ENCODE results near the gene TBX6. TPM values are rescaled to one million over a fixed set of nuclear protein-coding genes. Genes with fewer than 3 reads are reported as not detected.
A peak's percentile ranks its signal among the peaks of the same experiment; 100 is the strongest.
"Not testable (repeated sequence)": the region's sequence is repeated elsewhere in the genome, so short reads cannot be mapped to it uniquely, and the experiment has no call there.

The TBX6 gene
- 3.0 TPM for polyA plus RNA-seq (2013, experiment 1 of 4)
- polyA plus RNA-seq (2013, experiment 2 of 4) = 3.0 TPM
- 4.1 TPM for polyA plus RNA-seq (2013, experiment 3 of 4)
- 3.5 TPM for polyA plus RNA-seq (2013, experiment 4 of 4)

GRCh38 chr16:30091474-30092372 lies at the start of gene TBX6:
TBX6 (minus strand) TSS chr16:30091924; CDS start chr16:30091193, 731 bp downstream.
- H3K4me3 ChIP-seq (ENCODE audit: insufficient read depth, low read depth, low read length) = peak within 1 kb of the TSS; percentile 43
- H3K27me3 ChIP-seq (ENCODE audit: control insufficient read depth, insufficient read depth, low read length, poor library complexity, severe bottlenecking) = no peaks in the 10 kb centered on the region
- 1 to 2% methylated on average over 76 of the region's 76 CpGs for WGBS, 2 experiments
- H3K27ac ChIP-seq (ENCODE audit: insufficient read depth, low read depth, low read length, poor library complexity, severe bottlenecking) = no peak within 1 kb of the TSS
- peaks cover 15% of the 10 kb centered on the region for H3K4me1 ChIP-seq (ENCODE audit: control insufficient read depth, insufficient read depth, low read length)
- no peaks in the 10 kb centered on the region for H3K9me3 ChIP-seq (ENCODE audit: control insufficient read depth, low read length)
- H3K36me3 ChIP-seq (ENCODE audit: control insufficient read depth, insufficient read depth, low read length) = peaks cover 2% of the 10 kb centered on the region

- Histone ChIP-seq H3K36me3 (ENCODE audit: control insufficient read depth, insufficient read depth, low read length) (no peaks in the 10 kb centered on the region), H3K4me1 (ENCODE audit: control insufficient read depth, insufficient read depth, low read length) (no peaks in the 10 kb centered on the region), H3K27ac (ENCODE audit: insufficient read depth, low read depth, low read length, poor library complexity, severe bottlenecking) (no peak overlapping the region), H3K27me3 (ENCODE audit: control insufficient read depth, insufficient read depth, low read length, poor library complexity, severe bottlenecking) (no peaks in the 10 kb centered on the region), H3K4me3 (ENCODE audit: insufficient read depth, low read depth, low read length) (no peak overlapping the region), H3K9me3 (ENCODE audit: control insufficient read depth, low read length) (no peaks in the 10 kb centered on the region)
- 89 to 90% methylated on average over 13 of the region's 13 CpGs for WGBS, 2 experiments
Observed at GRCh38 chr16:30139583-30140481, 48.1 kb upstream of the TBX6 start.

- H3K27ac ChIP-seq (ENCODE audit: insufficient read depth, low read depth, low read length, poor library complexity, severe bottlenecking) = no peak overlapping the region
- H3K9me3 ChIP-seq (ENCODE audit: control insufficient read depth, low read length) = no peaks in the 10 kb centered on the region
- WGBS, 2 experiments = 85 to 91% methylated on average over 8 of the region's 8 CpGs
- H3K36me3 ChIP-seq (ENCODE audit: control insufficient read depth, insufficient read depth, low read length) = no peaks in the 10 kb centered on the region
- no peaks in the 10 kb centered on the region for H3K4me1 ChIP-seq (ENCODE audit: control insufficient read depth, insufficient read depth, low read length)
- H3K4me3 ChIP-seq (ENCODE audit: insufficient read depth, low read depth, low read length) = no peak overlapping the region
- H3K27me3 ChIP-seq (ENCODE audit: control insufficient read depth, insufficient read depth, low read length, poor library complexity, severe bottlenecking) = no peaks in the 10 kb centered on the region
Observed at GRCh38 chr16:30137897-30138296, 46.2 kb upstream of the TBX6 start.

GRCh38 chr16:30136971-30137605 lies 45.4 kb upstream of the TBX6 start:
- H3K4me3 ChIP-seq (ENCODE audit: insufficient read depth, low read depth, low read length) = no peak overlapping the region
- no peak overlapping the region for H3K27ac ChIP-seq (ENCODE audit: insufficient read depth, low read depth, low read length, poor library complexity, severe bottlenecking)
- H3K9me3 ChIP-seq (ENCODE audit: control insufficient read depth, low read length) = no peaks in the 10 kb centered on the region
- no peaks in the 10 kb centered on the region for H3K36me3 ChIP-seq (ENCODE audit: control insufficient read depth, insufficient read depth, low read length)
- WGBS, 2 experiments = 93 to 94% methylated on average over 11 of the region's 11 CpGs
- no peaks in the 10 kb centered on the region for H3K4me1 ChIP-seq (ENCODE audit: control insufficient read depth, insufficient read depth, low read length)
- no peaks in the 10 kb centered on the region for H3K27me3 ChIP-seq (ENCODE audit: control insufficient read depth, insufficient read depth, low read length, poor library complexity, severe bottlenecking)

- H3K4me3 ChIP-seq (ENCODE audit: insufficient read depth, low read depth, low read length) = no peak overlapping the region
- H3K36me3 ChIP-seq (ENCODE audit: control insufficient read depth, insufficient read depth, low read length) = no peaks in the 10 kb centered on the region
- no peaks in the 10 kb centered on the region for H3K27me3 ChIP-seq (ENCODE audit: control insufficient read depth, insufficient read depth, low read length, poor library complexity, severe bottlenecking)
- H3K4me1 ChIP-seq (ENCODE audit: control insufficient read depth, insufficient read depth, low read length) = no peaks in the 10 kb centered on the region
- H3K27ac ChIP-seq (ENCODE audit: insufficient read depth, low read depth, low read length, poor library complexity, severe bottlenecking) = no peak overlapping the region
- no peaks in the 10 kb centered on the region for H3K9me3 ChIP-seq (ENCODE audit: control insufficient read depth, low read length)
- 87 to 92% methylated on average over 3 of the region's 3 CpGs for WGBS, 2 experiments
Observed at GRCh38 chr16:30132591-30132990, 40.9 kb upstream of the TBX6 start.

- no peak overlapping the region for H3K27ac ChIP-seq (ENCODE audit: insufficient read depth, low read depth, low read length, poor library complexity, severe bottlenecking)
- H3K27me3 ChIP-seq (ENCODE audit: control insufficient read depth, insufficient read depth, low read length, poor library complexity, severe bottlenecking) = no peaks in the 10 kb centered on the region
- H3K4me1 ChIP-seq (ENCODE audit: control insufficient read depth, insufficient read depth, low read length) = no peaks in the 10 kb centered on the region
- H3K36me3 ChIP-seq (ENCODE audit: control insufficient read depth, insufficient read depth, low read length) = no peaks in the 10 kb centered on the region
- 89 to 91% methylated on average over 4 of the region's 4 CpGs for WGBS, 2 experiments
- H3K9me3 ChIP-seq (ENCODE audit: control insufficient read depth, low read length) = no peaks in the 10 kb centered on the region
- H3K4me3 ChIP-seq (ENCODE audit: insufficient read depth, low read depth, low read length) = no peak overlapping the region
Observed at GRCh38 chr16:30131869-30132475, 40.2 kb upstream of the TBX6 start.

GRCh38 chr16:30127993-30128392 lies 36.3 kb upstream of the TBX6 start:
- H3K4me3 ChIP-seq (ENCODE audit: insufficient read depth, low read depth, low read length) = no peak overlapping the region
- no peaks in the 10 kb centered on the region for H3K36me3 ChIP-seq (ENCODE audit: control insufficient read depth, insufficient read depth, low read length)
- H3K4me1 ChIP-seq (ENCODE audit: control insufficient read depth, insufficient read depth, low read length) = no peaks in the 10 kb centered on the region
- 81 to 93% methylated on average over 1 of the region's 1 CpG for WGBS, 2 experiments
- no peaks in the 10 kb centered on the region for H3K9me3 ChIP-seq (ENCODE audit: control insufficient read depth, low read length)
- H3K27me3 ChIP-seq (ENCODE audit: control insufficient read depth, insufficient read depth, low read length, poor library complexity, severe bottlenecking) = no peaks in the 10 kb centered on the region
- no peak overlapping the region for H3K27ac ChIP-seq (ENCODE audit: insufficient read depth, low read depth, low read length, poor library complexity, severe bottlenecking)

GRCh38 chr16:30125690-30126089 lies 34.0 kb upstream of the TBX6 start:
- not testable (repeated sequence) for H3K9me3 ChIP-seq (ENCODE audit: control insufficient read depth, low read length); H3K27me3 ChIP-seq (ENCODE audit: control insufficient read depth, insufficient read depth, low read length, poor library complexity, severe bottlenecking); H3K36me3 ChIP-seq (ENCODE audit: control insufficient read depth, insufficient read depth, low read length); H3K4me3 ChIP-seq (ENCODE audit: insufficient read depth, low read depth, low read length); H3K4me1 ChIP-seq (ENCODE audit: control insufficient read depth, insufficient read depth, low read length); H3K27ac ChIP-seq (ENCODE audit: insufficient read depth, low read depth, low read length, poor library complexity, severe bottlenecking)
- WGBS, 2 experiments = 91 to 94% methylated on average over 9 of the region's 9 CpGs

GRCh38 chr16:30124985-30125379 lies 33.3 kb upstream of the TBX6 start:
- Histone ChIP-seq H3K9me3 (ENCODE audit: control insufficient read depth, low read length) (no peaks in the 10 kb centered on the region), H3K4me3 (ENCODE audit: insufficient read depth, low read depth, low read length) (no peak overlapping the region), H3K4me1 (ENCODE audit: control insufficient read depth, insufficient read depth, low read length) (no peaks in the 10 kb centered on the region), H3K27me3 (ENCODE audit: control insufficient read depth, insufficient read depth, low read length, poor library complexity, severe bottlenecking) (no peaks in the 10 kb centered on the region), H3K27ac (ENCODE audit: insufficient read depth, low read depth, low read length, poor library complexity, severe bottlenecking) (no peak overlapping the region), H3K36me3 (ENCODE audit: control insufficient read depth, insufficient read depth, low read length) (no peaks in the 10 kb centered on the region)
- 92 to 94% methylated on average over 4 of the region's 4 CpGs for WGBS, 2 experiments

All from ectodermal cell (in vitro differentiated cells).